K562 (cell line): Measurements from ENCODE around the gene IL12RB2. TPM values are rescaled to one million over a fixed set of nuclear protein-coding genes. Genes with fewer than 3 reads are reported as not detected.

Experiments used
- ATAC-seq: fragments of 200-7000 bp; cut with Tn5 transposase; 3 replicates; pipeline ENCODE4 v1.9.1; 2020; ENCODE audit warnings: moderate library complexity
- BruUV-seq: library from RNA; stranded (reverse); fragments of 400-500 nt; replicated peaks from 2 replicates; lab custom pipeline; 2021; lab: Mats Ljungman, UMichigan
- CTCF ChIA-PET: fragments of 300-600 bp; formaldehyde crosslinking; extraction: SDS; loops from one replicate; lab custom pipeline; 2021; ENCODE audit warnings: low intra/inter-chr PET ratio; lab: Yijun Ruan, JAX
- POLR2A ChIA-PET: fragments of 300-600, 350-650 bp; sonication (Branson Sonifier 250); formaldehyde crosslinking; extraction: SDS; loops from one replicate; lab custom pipeline; 2021; ENCODE audit warnings: antibody characterized with exemption, inconsistent platforms; lab: Yijun Ruan, JAX
- DNase-seq, 4 experiments: peaks; one replicate each; pipeline versions ENCODE4 v3.0.0 to v3.0.0-alpha.2; 2011 to 2018; ENCODE audit warnings: low spot score in 3 of 4, mixed read lengths in 3 of 4; ENCODE audit errors: extremely low read depth in 1 of 4
- FAIRE-seq: peaks from 2 replicates; lab custom pipeline; 2011; peaks lifted over from hg19 to GRCh38; lab: Jason Lieb, UNC
- H2AFZ ChIP-seq: 2 replicates; pipeline ENCODE4 v1.6.0; 2011; ENCODE audit warnings: low read depth, low read length, control low read depth, inconsistent platforms
- H3K27ac ChIP-seq: fragments of 200-600 bp; 3 replicates; pipeline ENCODE4 v1.8.0; 2011; ENCODE audit warnings: low read depth, mild to moderate bottlenecking, control low read depth, inconsistent platforms, low read length, moderate library complexity, mixed read lengths; ENCODE audit errors: extremely low read depth
- H3K27me3 ChIP-seq, 2 experiments: fragments of 300-600 bp in 1 of 2; 2 replicates in 1 of 2; 3 replicates in 1 of 2; pipeline versions ENCODE4 v1.6.0 to v1.8.0; 2011; ENCODE audit warnings: inconsistent platforms in 2 of 2, low read length in 2 of 2, mild to moderate bottlenecking in 1 of 2, mixed read lengths in 1 of 2, moderate library complexity in 1 of 2; ENCODE audit not compliant: control insufficient read depth in 2 of 2, insufficient read depth in 2 of 2
- H3K36me3 ChIP-seq: fragments of 300-600 bp; 3 replicates; pipeline ENCODE4 v1.8.0; 2011; ENCODE audit warnings: mild to moderate bottlenecking, low read length, inconsistent platforms; ENCODE audit not compliant: control insufficient read depth, insufficient read depth
- H3K4me1 ChIP-seq, 2 experiments: fragments of 200-600 bp in 1 of 2; replicated peaks in 1 of 2; 2 replicates in 1 of 2; 3 replicates in 1 of 2; pipeline versions ENCODE4 v1.5.1 to v1.8.0; 2011; ENCODE audit warnings: inconsistent platforms in 2 of 2, low read length in 2 of 2, mild to moderate bottlenecking in 1 of 2, mixed read lengths in 1 of 2, moderate library complexity in 1 of 2; ENCODE audit not compliant: control insufficient read depth in 2 of 2, insufficient read depth in 2 of 2
- H3K4me2 ChIP-seq: 2 replicates; pipeline ENCODE4 v1.6.1; 2011; ENCODE audit warnings: low read length, control low read depth, inconsistent platforms, mixed read lengths; ENCODE audit not compliant: insufficient read depth
- H3K4me3 ChIP-seq: fragments of 200-600 bp; sonication (generic), shearing (Covaris generic); 2 replicates; pipeline ENCODE4 v1.5.1; 2016; ENCODE audit warnings: control low read depth, inconsistent platforms
- H3K79me2 ChIP-seq: fragments of 200-600 bp; 3 replicates; pipeline ENCODE4 v1.8.0; 2011; ENCODE audit warnings: low read length, inconsistent platforms; ENCODE audit not compliant: control insufficient read depth, insufficient read depth
- H3K9ac ChIP-seq, 2 experiments: 2 replicates each; pipeline versions ENCODE4 v1.6.0 to v1.6.1; 2011; ENCODE audit warnings: low read depth in 2 of 2, low read length in 2 of 2, control low read depth in 1 of 2, inconsistent platforms in 1 of 2, mild to moderate bottlenecking in 1 of 2, mixed read lengths in 1 of 2; ENCODE audit not compliant: insufficient read depth in 1 of 2
- H3K9me1 ChIP-seq: one replicate; pipeline ENCODE4 v1.6.0; 2011; ENCODE audit warnings: inconsistent platforms, mild to moderate bottlenecking, low read length, moderate library complexity; ENCODE audit not compliant: control insufficient read depth, insufficient read depth
- H3K9me3 ChIP-seq: replicated peaks from 2 replicates; pipeline ENCODE4 v1.5.1; 2011; ENCODE audit warnings: low read depth, low read length, inconsistent platforms; ENCODE audit not compliant: control insufficient read depth, insufficient read depth
- H4K20me1 ChIP-seq: replicated peaks from 2 replicates; pipeline ENCODE4 v1.6.1; 2011; ENCODE audit warnings: low read length, inconsistent platforms, mixed read lengths; ENCODE audit not compliant: control insufficient read depth, insufficient read depth
- DDX20 ChIP-seq: fragments of 450-650 bp; IDR thresholded peaks from 2 replicates; pipeline ENCODE4 v1.6.1; 2016; ENCODE audit warnings: missing genetic modification characterization, low read depth, mild to moderate bottlenecking, missing compliant biosample characterization, moderate library complexity
- EGR1 ChIP-seq: fragments of 450-650 bp; conservative IDR thresholded peaks from 2 replicates; pipeline ENCODE4 v1.6.1; 2017; ENCODE audit warnings: mild to moderate bottlenecking
- MEF2A ChIP-seq: IDR thresholded peaks from 2 replicates; pipeline ENCODE4 v1.6.1; 2011; ENCODE audit warnings: low read depth, mild to moderate bottlenecking, low read length, moderate library complexity; ENCODE audit not compliant: control insufficient read depth
- NCOA1 ChIP-seq: fragments of 450-650 bp; IDR thresholded peaks from 2 replicates; pipeline ENCODE4 v1.6.1; 2016; ENCODE audit warnings: low read depth
- SMARCE1 ChIP-seq: fragments of 450-650 bp; IDR thresholded peaks from 2 replicates; pipeline ENCODE4 v1.7.1; 2016; ENCODE audit warnings: mild to moderate bottlenecking
- SPI1 ChIP-seq: IDR thresholded peaks from 2 replicates; pipeline ENCODE4 v1.6.1; 2011; ENCODE audit warnings: low read depth, low read length, control low read depth, borderline replicate concordance
- ZNF668 ChIP-seq: fragments of 250-450 bp; sonication (Bioruptor Pico); IDR thresholded peaks from 2 replicates; pipeline ENCODE4 v1.8.0; 2022; ENCODE audit warnings: mild to moderate bottlenecking, inconsistent platforms
- ZNF766 ChIP-seq: fragments of 200-800 bp; sonication (Bioruptor generic); conservative IDR thresholded peaks from 2 replicates; pipeline ENCODE4 v1.6.1; 2016; ENCODE audit warnings: missing genetic modification characterization, missing compliant biosample characterization
- WGBS: fragments of 100-300 bp; shearing (Covaris generic); methylation state at CpG from one replicate; pipeline ENCODE4 v1.1.6; 2016; ENCODE audit warnings: low coverage, mixed read lengths; ENCODE audit not compliant: insufficient coverage; ENCODE audit errors: missing lambda C conversion rate; 5-methylcytosine and 5-hydroxymethylcytosine counted together
- in situ Hi-C: fragments of 300-500 bp; cut with MboI; formaldehyde crosslinking; loops from 4 replicates; pipeline ENCODE4 v1.15.0; 2018; ENCODE audit warnings: inconsistent platforms, mixed read lengths
- intact Hi-C: fragments of 100-400 bp; cut with micrococcal nuclease; formaldehyde crosslinking; loops from 2 replicates; pipeline ENCODE4 v1.14.2; 2022
- polyA plus RNA-seq, 8 experiments: library from polyadenylated mRNA; depleted of rRNA in 4 of 8; stranded (reverse) in 5 of 8; unstranded in 3 of 8; fragments of >200 nt; fragmentation: Nextera tagmentation in 2 of 8; fragmentation: Illumina TruSeq in 1 of 8; extraction: Ambion mirVana in 2 of 8; extraction: Trizol in 1 of 8; gene quantifications; 2 replicates each; pipeline versions ENCODE4 v1.2.1 to v1.2.3, GENCODE V29; 2011 to 2014; ENCODE audit warnings: inconsistent platforms in 1 of 8, missing spikeins in 1 of 8
- total RNA-seq, 7 experiments: library from RNA; depleted of rRNA in 6 of 7; stranded (reverse); fragments of >200 nt in 6 of 7; fragmentation: Illumina TruSeq in 2 of 7; extraction: Trizol in 2 of 7; gene quantifications; 2 replicates each; pipeline versions ENCODE4 v1.2.1 to v1.2.3, GENCODE V29; 2011 to 2021; ENCODE audit warnings: low replicate concordance in 1 of 7
- TF ChIP-seq, protein P1 (sequence below): fragments of 450-650 bp; IDR thresholded peaks from 2 replicates; pipeline ENCODE4 v1.6.1; 2016

Gene IL12RB2
- total and polyA plus RNA-seq, 9 of the 15 experiments (the other 6 are each of a cell fraction or from before 2014, with no cell fraction given) = 0.39 to 3.3 (median 1.9) TPM

DNA sequence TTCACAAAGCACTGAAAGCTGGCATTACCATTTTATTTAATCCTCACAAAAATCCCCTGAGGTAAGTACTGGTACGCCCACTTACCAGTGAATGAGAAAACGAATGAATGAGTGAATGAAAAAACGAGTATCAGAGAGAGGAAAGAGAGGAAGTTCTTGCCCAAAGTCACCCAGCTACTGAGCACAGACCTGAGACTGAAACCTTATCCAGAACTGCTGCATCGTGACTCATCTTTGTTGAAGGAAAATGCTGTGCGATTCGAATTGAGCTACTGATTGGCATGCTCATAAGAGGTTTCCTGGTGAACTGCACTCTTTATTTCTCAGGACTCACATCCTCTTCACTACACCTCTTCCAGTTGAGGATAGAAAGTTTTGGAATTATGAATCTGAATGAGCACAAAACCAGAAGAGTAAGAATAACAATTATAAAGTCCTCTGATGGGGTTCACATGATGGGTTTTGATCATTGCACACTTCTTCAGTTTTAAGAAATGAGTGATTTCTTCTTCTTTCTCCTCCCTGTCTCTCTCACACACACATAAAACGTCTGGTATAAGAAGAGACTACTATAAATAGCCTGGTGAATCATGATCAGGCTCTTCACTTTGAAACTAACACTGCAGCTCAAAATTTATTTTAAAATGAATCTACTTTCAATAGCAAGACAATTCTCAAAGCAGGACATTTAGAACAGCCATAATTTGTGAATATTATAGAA lies 32.1 kb downstream of the IL12RB2 start (continued):
- TF ChIP-seq, protein P1, sequence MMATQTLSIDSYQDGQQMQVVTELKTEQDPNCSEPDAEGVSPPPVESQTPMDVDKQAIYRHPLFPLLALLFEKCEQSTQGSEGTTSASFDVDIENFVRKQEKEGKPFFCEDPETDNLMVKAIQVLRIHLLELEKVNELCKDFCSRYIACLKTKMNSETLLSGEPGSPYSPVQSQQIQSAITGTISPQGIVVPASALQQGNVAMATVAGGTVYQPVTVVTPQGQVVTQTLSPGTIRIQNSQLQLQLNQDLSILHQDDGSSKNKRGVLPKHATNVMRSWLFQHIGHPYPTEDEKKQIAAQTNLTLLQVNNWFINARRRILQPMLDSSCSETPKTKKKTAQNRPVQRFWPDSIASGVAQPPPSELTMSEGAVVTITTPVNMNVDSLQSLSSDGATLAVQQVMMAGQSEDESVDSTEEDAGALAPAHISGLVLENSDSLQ = peak; percentile 69
- no peak for TF ChIP-seq DDX20 (tag)
- no peak for TF ChIP-seq NCOA1
- peak; percentile 75 for TF ChIP-seq ZNF766 (CRISPR knock-in tag)
- peak; percentile 63 for TF ChIP-seq SPI1
- 0 out of 2 replicates have a peak, but pooled peaks have one; percentile 26 for TF ChIP-seq MEF2A
- 0 out of 2 replicates have a peak, but pooled peaks have one; percentile 12 for TF ChIP-seq SMARCE1

DNA sequence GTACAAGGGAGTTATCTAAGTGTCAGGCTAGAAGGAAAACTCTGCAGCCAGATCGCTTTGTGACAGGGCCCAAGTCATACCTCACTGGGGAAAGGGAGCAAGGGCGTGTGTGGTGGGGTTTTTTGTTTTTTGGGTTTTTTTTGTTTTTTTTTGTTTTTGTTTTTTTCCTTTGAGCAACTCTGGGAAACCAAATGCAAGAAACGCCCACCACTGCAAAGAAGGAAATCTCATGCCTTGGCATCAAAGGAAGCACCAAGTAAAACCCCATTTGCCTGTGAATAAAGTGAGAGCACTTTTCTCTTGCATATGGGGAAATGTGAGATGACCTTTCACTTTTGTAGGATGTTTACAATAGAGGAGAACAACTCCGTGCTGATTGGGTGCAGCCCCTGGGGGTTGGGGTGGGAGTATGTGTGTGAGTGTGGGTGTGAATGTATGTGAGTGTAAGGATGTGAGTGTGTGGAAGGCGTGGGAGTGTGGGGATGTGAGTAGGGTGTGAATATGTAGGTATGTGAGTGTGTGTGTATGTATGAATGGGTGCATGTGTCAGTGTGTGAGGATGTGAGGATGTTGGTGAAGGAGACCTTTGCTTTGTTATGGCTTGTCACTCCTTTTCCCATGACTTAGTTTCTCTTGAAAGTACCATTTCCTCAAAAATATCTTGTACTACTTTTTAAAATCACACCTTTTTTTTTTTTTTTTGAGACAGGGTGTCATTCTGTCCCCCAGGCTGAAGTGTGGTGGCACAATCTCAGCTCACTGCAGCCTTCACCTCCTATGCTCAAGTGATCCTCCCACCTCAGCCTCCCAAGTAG lies 34.6 kb downstream of the IL12RB2 start:
- Histone ChIP-seq H3K4me3 (no peak overlapping the region), H3K4me2 (no peak overlapping the region), H3K9me1 (no peaks in the 10 kb centered on the region), H3K9ac (no peak overlapping the region), H3K27ac (no peak overlapping the region), H3K27me3 (no peaks in the 10 kb centered on the region; a peak in 1 of 5 replicates), H3K36me3 (no peaks in the 10 kb centered on the region), H4K20me1 (no peaks in the 10 kb centered on the region), H3K4me1 (peaks cover 0 to 5% of the 10 kb centered on the region in 2 experiments; a peak in 2 of 5 replicates), H3K79me2 (no peaks in the 10 kb centered on the region), H2AFZ (no peak overlapping the region), H3K9me3 (no peaks in the 10 kb centered on the region)
- DNase-seq = no peak
- ATAC-seq = peak; percentile 32
- TF ChIP-seq ZNF668 (CRISPR knock-in tag) = no peak
- TF ChIP-seq EGR1 = peak; percentile 66
- ChIA-PET CTCF (no interaction called here), POLR2A (no interaction called here)
- WGBS = 14% methylated on average over 5 of the region's 5 CpGs
- no TSS peak for BruUV-seq
- in situ Hi-C loops (no loop called here), intact Hi-C loops (loop anchor here (5.0 kb wide), 1 partner anchor 110 kb away; no protein-coding TSS in a partner anchor)
- FAIRE-seq = no peak
